GM21423 (cell line): ENCODE data around the gene MRPL39.

Experiments
- ATAC-seq: cut with Tn5 transposase; IDR thresholded peaks from one replicate; pipeline ENCODE4 v1.9.1; 2021; ENCODE audit warnings: mild to moderate bottlenecking, moderate library complexity; ENCODE audit not compliant: unreplicated experiment

The MRPL39 gene

GRCh38 chr21:25569711-25570110, 37.6 kb downstream of the MRPL39 start:
- ATAC-seq, result no peak

- no peak for ATAC-seq
These were observed 38.2 kb downstream of the MRPL39 start for GRCh38 chr21:25569084-25569483.

GRCh38 chr21:25568246-25568645, 39.0 kb downstream of the MRPL39 start:
- no peak for ATAC-seq

- ATAC-seq, result no peak
These were observed 39.8 kb downstream of the MRPL39 start for GRCh38 chr21:25567472-25567871.

- ATAC-seq, result no peak
These were observed 40.6 kb downstream of the MRPL39 start for GRCh38 chr21:25566645-25567044.

GRCh38 chr21:25565272-25566211, 41.7 kb downstream of the MRPL39 start:
- ATAC-seq, result no peak

GRCh38 chr21:25564349-25564948, 42.8 kb downstream of the MRPL39 start:
- ATAC-seq, result no peak

GRCh38 chr21:25563361-25564116, 43.7 kb downstream of the MRPL39 start:
- ATAC-seq, result no peak

- ATAC-seq, result no peak
These were observed 44.6 kb downstream of the MRPL39 start for GRCh38 chr21:25562660-25563059.

GRCh38 chr21:25561668-25562641, 45.3 kb downstream of the MRPL39 start:
- peak; percentile 47 for ATAC-seq

- no peak for ATAC-seq
These were observed 46.4 kb downstream of the MRPL39 start for GRCh38 chr21:25560891-25561290.

GRCh38 chr21:25560271-25560685, 47.0 kb downstream of the MRPL39 start:
- no peak for ATAC-seq

- ATAC-seq, result no peak
These were observed 47.5 kb downstream of the MRPL39 start for GRCh38 chr21:25559746-25560145.

GRCh38 chr21:25558123-25558522, 49.2 kb downstream of the MRPL39 start:
- ATAC-seq, result no peak

GRCh38 chr21:25557180-25557579, 50.1 kb downstream of the MRPL39 start:
- ATAC-seq, result no peak

- no peak for ATAC-seq
These were observed 51.2 kb downstream of the MRPL39 start for GRCh38 chr21:25556091-25556490.

- no peak for ATAC-seq
These were observed 51.8 kb downstream of the MRPL39 start for GRCh38 chr21:25555492-25555891.

- ATAC-seq, result no peak
These were observed 54.4 kb downstream of the MRPL39 start for GRCh38 chr21:25552856-25553255.

- no peak for ATAC-seq
These were observed 55.7 kb downstream of the MRPL39 start for GRCh38 chr21:25551569-25551968.

- ATAC-seq, result no peak
These were observed 56.7 kb downstream of the MRPL39 start for GRCh38 chr21:25550352-25551120.
